IPS DF 4.7 (cell line): ENCODE measurements around the gene ADD1.

Source experiments
- DNase-seq: peaks from one replicate; pipeline ENCODE4 v3.0.0-alpha.2; 2013; ENCODE audit warnings: low spot score; ENCODE audit errors: extremely low read depth

Gene ADD1

DNA sequence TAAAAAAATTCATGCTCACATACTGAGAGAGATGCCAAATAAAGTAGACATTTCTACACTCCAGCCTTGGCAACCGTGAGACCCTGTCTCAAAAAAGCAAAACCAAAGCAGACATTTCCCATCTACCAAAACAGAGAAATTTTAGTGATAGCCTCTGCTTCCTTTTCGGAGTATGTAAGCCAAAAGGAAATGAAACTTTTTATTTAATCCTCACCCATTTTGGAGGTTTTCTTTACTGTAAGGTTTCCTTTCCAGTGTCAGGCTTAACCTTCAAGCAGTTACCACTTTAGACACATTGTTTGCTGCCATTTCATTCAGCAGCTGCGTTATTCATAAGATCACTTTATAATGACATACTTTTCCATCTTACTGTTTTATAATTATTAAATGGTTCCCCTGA lies 15.9 kb downstream of the ADD1 start:
- no peak for DNase-seq

- DNase-seq: no peak
Observed at GRCh38 chr4:2860391-2861348, 17.0 kb downstream of the ADD1 start.

GRCh38 chr4:2861631-2862436 lies 18.2 kb downstream of the ADD1 start:
- DNase-seq: no peak

DNA sequence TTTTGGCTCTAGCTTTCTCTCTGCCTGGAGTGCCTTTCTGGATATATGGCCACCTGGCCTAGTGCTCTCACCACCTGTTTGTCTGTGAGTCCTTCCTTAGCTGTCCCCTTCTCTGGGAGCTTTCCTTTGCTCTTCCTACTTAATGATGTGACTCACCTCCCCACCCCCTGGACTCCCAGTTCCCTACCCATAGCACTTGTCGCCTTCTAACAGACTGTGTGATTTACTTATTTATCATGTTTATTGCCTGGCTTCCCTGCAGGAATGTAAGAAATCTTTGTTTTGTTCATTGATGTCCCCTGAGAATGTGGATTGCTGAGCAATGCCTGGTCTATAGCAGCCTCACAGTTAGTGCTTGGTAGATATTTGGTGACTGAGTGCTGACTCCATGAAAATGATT lies 18.9 kb downstream of the ADD1 start:
- no peak for DNase-seq

DNA sequence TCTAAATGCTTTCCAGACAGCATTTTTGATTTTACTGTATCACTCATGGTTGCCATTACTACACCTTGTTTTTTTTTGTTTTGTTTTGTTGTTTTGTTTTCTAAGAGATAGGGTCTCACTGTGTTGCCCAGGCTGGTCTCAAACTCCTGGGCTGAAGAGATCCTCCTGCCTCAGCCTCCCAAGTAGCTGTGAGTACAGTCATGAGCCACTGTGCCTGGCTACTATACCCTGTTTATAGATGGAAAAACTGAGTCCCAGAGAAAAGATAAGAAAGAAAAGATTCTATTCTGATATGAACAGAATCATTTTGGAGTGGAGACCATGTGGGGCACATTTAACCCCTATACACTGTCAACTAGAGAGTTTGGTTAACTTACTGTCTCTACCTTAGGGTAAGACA lies 20.0 kb downstream of the ADD1 start:
- DNase-seq: no peak

- DNase-seq: no peak
Observed at GRCh38 chr4:2865196-2865780, 21.6 kb downstream of the ADD1 start.

DNA sequence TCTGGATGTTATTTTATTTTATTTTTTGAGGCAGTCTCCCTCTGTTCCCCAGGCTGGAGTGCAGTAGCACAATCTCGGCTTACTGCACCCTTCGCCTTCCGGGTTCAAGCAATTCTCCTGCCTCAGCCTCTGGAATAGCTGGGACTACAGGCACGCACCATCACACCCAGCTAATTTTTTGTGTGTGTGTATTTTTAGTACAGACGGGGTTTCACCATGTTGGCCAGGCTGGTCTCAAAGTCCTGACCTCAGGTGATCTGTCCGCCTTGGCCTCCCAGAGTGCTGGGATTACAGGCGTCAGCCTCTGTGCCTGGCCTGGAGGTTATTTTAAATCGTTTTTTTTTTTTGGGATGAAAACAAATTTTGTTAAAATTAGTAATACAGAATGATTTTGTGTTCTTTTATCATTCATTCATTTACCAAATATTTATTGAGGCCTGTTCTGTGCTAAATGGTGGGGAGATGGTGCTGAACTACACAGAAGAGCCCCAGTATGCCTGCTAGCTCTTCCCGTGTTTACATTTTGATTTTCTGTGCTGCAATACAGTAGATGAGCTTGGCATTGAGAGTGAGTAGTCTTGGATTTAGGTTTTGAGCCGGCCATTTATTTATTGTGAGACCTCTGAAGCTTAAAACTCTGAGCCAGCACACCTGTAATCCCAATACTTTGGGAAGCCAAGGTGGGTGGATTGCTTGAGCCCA lies 22.7 kb downstream of the ADD1 start:
- DNase-seq: no peak

DNA sequence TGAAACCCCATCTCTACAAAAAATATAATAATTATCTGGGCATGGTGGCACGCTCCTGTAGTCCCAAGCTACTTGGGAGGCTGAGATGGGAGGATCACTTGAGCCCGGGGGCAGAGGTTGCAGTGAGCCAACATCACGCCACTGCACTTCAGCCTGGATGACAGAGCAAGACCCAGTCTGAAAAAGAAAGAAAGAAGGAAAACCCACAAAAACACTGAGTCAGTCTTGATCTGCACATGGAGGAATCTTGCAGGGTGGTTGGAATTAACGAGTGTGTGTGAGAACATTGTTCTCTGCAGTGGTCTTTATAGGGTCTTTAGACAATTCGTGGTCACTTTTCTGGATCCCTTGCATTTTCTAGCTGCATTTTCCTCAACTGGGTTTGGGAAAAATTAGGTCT lies 23.2 kb downstream of the ADD1 start:
- DNase-seq: no peak

- no peak for DNase-seq
Observed at GRCh38 chr4:2867758-2868491, 24.3 kb downstream of the ADD1 start.

DNA sequence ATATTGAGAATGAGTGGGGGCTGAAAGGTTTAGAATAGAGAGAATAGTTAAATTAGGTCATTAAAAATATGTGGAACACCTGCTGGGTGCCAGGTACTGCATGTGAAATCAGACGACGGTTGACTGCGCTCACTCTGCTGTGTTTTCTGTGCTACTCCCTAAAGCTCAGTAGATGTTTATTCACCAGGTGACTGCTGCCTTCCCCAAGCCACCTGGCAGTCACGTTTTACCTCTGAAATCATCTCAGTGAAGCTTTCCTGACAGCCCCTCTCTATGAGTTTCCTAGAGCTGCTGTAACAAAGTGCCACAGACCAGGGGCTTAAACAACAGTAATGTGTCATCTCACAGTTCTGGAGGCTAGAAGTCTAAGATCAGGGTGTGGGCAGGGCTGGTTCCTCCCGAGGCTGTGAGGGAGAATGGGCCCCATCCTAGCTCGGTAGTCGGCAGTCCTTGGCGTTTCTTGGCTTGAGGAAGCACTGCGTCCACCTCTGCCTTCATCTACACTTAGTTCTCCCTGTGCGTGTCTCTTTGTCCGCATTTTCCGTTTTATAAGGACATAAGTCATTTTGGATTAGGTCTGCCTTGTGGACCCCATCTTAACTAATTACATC lies 25.3 kb downstream of the ADD1 start:
- DNase-seq: no peak

DNA sequence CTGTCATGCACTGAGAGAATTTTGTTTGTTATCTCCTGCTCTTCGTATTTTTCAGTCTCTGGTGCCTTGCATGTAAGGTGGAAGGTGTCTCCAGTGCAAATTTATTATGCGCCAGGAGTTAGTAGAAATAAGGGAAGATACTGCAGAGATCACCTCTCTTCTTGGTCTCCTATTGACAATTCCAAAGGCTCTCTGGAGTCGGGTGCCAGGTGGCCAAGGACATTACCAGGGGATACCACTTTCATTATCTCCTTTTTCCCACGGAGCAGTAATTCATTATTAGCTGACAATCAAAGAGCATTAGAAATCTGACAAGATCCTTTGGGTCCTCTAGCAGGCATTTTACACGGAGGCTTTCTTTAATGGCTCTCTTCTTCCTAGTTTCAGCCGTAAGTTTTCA lies 26.0 kb downstream of the ADD1 start:
- DNase-seq: no peak

DNA sequence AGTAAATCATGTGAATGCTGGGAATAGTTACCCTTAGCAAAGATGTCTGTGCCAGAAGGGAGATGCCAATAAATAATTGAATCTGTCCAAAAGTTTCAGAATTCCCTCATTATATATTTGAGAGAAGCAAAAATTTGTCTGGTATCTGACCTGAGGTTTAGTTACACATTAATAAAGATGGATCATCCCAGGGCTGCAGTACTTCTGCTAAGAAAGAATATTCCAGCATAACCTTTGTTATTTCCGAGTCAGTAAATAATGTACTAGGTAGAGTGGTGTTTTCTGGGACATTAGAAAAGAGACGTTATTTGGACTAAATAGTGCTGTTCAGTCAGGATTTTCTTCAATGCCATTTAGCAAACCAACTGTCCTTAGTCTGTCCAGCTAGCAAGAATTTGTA lies 26.4 kb downstream of the ADD1 start:
- no peak for DNase-seq

DNA sequence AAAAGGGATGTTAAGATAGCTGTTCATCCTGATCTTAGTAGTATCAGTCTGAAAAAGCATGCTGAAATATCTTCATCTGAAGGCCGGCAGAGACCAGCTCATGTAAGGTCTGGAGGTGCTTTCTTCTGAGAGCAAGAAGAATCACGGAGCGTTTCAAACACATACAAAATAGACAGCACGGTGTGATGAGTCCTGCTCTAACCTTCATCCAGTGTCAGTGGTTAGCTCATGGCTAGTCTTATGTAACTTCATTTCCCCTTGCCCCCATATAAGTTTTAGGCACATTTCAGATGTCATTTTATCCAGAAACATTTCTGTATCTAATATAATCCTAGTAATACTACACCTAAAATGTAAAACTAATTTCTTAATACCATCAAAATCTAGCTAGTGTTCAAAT lies 27.8 kb downstream of the ADD1 start:
- no peak for DNase-seq

- DNase-seq: no peak
Observed at GRCh38 chr4:2871911-2872310, 28.3 kb downstream of the ADD1 start.

DNA sequence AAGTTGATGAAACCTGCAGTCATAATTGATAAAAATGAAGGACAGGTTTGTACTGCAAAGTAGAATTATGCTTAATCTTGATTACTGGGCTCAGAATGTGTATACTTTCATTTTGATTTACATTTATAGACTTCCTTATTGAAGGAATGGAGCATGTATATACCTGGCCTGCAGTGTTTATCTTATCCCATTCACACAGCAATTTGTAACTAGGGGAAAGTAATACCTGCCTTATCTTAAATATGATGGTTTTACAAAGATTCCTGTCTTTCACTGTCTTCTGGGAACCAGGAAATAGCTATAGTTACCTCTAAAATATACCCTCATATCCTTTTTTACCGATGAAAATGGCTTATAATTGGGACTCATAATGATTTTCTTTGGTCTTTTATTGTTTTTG lies 29.7 kb downstream of the ADD1 start:
- DNase-seq: no peak

DNA sequence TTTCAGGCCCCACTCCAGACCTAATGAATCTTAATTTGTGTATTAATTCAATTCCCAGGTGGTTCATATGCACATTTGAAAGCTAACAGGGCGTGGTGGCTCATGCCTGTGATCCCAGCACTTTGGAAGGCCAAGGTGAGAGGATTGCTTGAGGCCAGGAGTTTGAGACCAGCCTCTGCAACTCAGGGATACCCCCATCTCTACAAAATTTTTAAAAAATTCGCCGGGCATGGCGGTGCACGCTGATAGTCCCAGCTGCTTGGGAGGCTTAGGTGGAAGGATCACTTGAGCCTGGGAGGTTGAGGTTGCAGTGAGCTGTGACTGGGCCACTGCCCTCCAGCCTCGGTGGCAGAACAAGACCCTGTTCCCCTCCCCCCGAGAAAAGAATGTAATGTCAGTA lies 31.2 kb downstream of the ADD1 start:
- DNase-seq: no peak

GRCh38 chr4:2875556-2875955 lies 31.9 kb downstream of the ADD1 start:
- DNase-seq: no peak

DNA sequence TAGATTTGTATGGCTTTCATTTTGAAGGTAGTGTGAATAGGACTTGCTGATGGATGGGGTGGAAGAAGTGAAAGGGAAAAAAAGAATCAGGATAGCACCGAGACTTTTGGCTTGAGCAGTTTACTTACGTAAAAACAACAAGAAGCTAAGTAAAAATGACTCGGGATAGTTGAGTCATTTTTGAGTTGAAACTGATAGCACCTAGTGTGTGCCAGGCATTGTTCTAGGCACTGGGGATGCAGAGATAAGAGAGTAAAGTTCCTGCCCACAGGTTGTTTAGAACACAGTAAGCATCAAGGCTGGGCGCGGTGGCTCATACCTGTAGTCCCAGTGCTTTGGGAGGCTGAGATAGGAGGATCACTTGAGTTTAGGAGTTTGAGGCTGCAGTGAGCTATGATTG lies 34.7 kb downstream of the ADD1 start:
- DNase-seq: no peak

DNA sequence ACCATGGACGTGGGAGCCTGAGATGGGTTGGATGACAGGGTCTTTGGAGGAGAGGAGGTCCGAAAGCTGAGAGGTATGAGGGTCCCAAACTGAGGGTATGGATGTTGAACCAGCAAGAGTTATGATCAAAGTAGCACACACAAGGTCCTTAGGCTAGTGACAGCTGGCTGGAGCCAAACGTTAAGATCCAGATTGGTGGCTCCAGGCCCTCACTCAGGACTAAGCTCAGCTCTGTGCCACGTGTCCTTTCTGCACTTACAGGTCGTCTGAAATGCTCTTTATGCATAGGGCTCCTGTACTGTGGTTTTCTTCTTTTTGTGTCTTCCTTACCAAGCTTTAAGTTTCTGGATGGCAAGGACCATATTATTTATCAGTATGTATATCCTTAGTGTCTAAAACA lies 35.4 kb downstream of the ADD1 start:
- no peak for DNase-seq

DNA sequence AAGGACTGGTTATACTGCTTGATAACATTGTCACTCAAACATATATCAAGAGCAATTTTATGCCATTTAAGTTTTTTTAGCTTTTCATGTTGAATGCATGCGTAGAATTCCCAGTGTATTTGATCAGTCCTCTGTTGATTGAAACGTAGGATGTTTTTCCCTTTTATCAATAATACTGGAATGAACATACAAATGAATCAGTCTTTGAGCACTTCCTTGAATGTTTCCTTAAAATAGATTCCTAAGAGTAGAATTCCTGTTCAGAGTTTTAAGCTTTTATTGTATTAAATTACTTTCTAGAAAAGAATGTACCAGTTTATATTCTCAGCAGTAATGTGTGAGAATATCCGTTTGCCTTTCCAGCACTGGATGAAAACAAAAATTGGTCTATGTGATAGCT lies 37.8 kb downstream of the ADD1 start:
- no peak for DNase-seq
